Endothelial cell of hepatic sinusoid (primary cell): ENCODE data around the gene CASKIN1.

Source experiments
- in situ Hi-C: cut with HindIII; loops from 2 replicates; pipeline ENCODE4 v1.10.0; 2017; ENCODE audit warnings: low sequenced_read_pairs

The CASKIN1 gene

GRCh38 chr16:2158262-2158638, 38.2 kb downstream of the CASKIN1 start:
- in situ Hi-C loops = loop anchor here (25.0 kb wide), 2 partner anchors 279 to 296 kb away; partner anchors contain the start of genes CCNF and MEIOB

GRCh38 chr16:2157480-2158261, 38.7 kb downstream of the CASKIN1 start:
- in situ Hi-C loops = loop anchor here (25.0 kb wide), 2 partner anchors 280 to 295 kb away; partner anchors contain the start of genes CCNF and MEIOB

- in situ Hi-C loops = loop anchor here (25.0 kb wide), 2 partner anchors 280 to 295 kb away; partner anchors contain the start of genes CCNF and MEIOB
Measured at GRCh38 chr16:2156849-2157224, 39.6 kb downstream of the CASKIN1 start.

- in situ Hi-C loops = loop anchor here (25.0 kb wide), 2 partner anchors 281 to 294 kb away; partner anchors contain the start of genes CCNF and MEIOB
Measured at GRCh38 chr16:2155977-2156848, 40.2 kb downstream of the CASKIN1 start.

GRCh38 chr16:2155091-2155950, 41.1 kb downstream of the CASKIN1 start, which contains the start of gene TRAF7:
Gene TRAF7 (plus strand): TSS chr16:2155782. CDS start chr16:2163921, 8,139 bp downstream.
- in situ Hi-C loops = loop anchor here (25.0 kb wide), 2 partner anchors 282 to 293 kb away; partner anchors contain the start of genes CCNF and MEIOB

- in situ Hi-C loops = loop anchor here (25.0 kb wide), 2 partner anchors 283 to 292 kb away; partner anchors contain the start of genes CCNF and MEIOB
Measured at GRCh38 chr16:2154533-2155090, 41.8 kb downstream of the CASKIN1 start.

GRCh38 chr16:2152695-2153506, 43.5 kb downstream of the CASKIN1 start:
- in situ Hi-C loops = loop anchor here (25.0 kb wide), 2 partner anchors 284 to 291 kb away; partner anchors contain the start of genes CCNF and MEIOB

- in situ Hi-C loops = loop anchor here (25.0 kb wide), 2 partner anchors 286 to 289 kb away; partner anchors contain the start of genes CCNF and MEIOB
Measured at GRCh38 chr16:2151188-2152091, 45.0 kb downstream of the CASKIN1 start.

- in situ Hi-C loops = loop anchor here (25.0 kb wide), 2 partner anchors 287 to 288 kb away; partner anchors contain the start of genes CCNF and MEIOB
Measured at GRCh38 chr16:2150418-2151187, 45.8 kb downstream of the CASKIN1 start.

- in situ Hi-C loops = loop anchor here (25.0 kb wide), 2 partner anchors 287 to 288 kb away; partner anchors contain the start of genes CCNF and MEIOB
Measured at GRCh38 chr16:2149630-2150417, 46.6 kb downstream of the CASKIN1 start.

GRCh38 chr16:2148714-2149629, 47.4 kb downstream of the CASKIN1 start:
- in situ Hi-C loops = no loop called here

- in situ Hi-C loops = no loop called here
Measured at GRCh38 chr16:2147981-2148671, 48.3 kb downstream of the CASKIN1 start, which contains the start of gene RAB26. Gene RAB26 (plus strand): TSS chr16:2148625. CDS start chr16:2148784, 159 bp downstream.

GRCh38 chr16:2147378-2147777, 49.0 kb downstream of the CASKIN1 start:
- in situ Hi-C loops = no loop called here

- in situ Hi-C loops = no loop called here
Measured at GRCh38 chr16:2145843-2146242, 50.6 kb downstream of the CASKIN1 start.
